Activated CD4-positive, alpha-beta T cell treated with anti-CD3 and anti-CD28 coated beads for 36 hours (primary cell): ENCODE measurements around the gene TLN1. TPM values are rescaled to one million over a fixed set of nuclear protein-coding genes. Genes with fewer than 3 reads are reported as not detected.

Experiments used
- ATAC-seq: fragments of 200-7000 bp; cut with Tn5 transposase; one replicate; pipeline ENCODE4 v1.10.0; 2021; ENCODE audit warnings: mild to moderate bottlenecking, moderate library complexity
- CTCF ChIA-PET: fragments of 350-600 bp; sonication (Branson Sonifier 250); formaldehyde crosslinking; loops from one replicate; lab custom pipeline; 2021; ENCODE audit warnings: antibody characterized with exemption; lab: Charles Lee
- POLR2A ChIA-PET: fragments of 350-600 bp; sonication (Branson Sonifier 250); formaldehyde crosslinking; loops from one replicate; lab custom pipeline; 2021; ENCODE audit warnings: antibody characterized with exemption, inconsistent platforms; lab: Charles Lee
- DNase-seq: peaks from one replicate; pipeline ENCODE4 v3.0.0-alpha.2; 2020
- H3K27ac Mint-ChIP-seq: one replicate; pipeline ENCODE4 v1.8.0; 2021; ENCODE audit warnings: mixed read lengths
- H3K27me3 Mint-ChIP-seq: one replicate; pipeline ENCODE4 v1.8.0; 2021; ENCODE audit warnings: mixed read lengths
- H3K36me3 Mint-ChIP-seq: one replicate; pipeline ENCODE4 v1.8.0; 2021; ENCODE audit warnings: low read depth, mixed read lengths
- H3K4me1 Mint-ChIP-seq: one replicate; pipeline ENCODE4 v1.8.0; 2021; ENCODE audit warnings: mixed read lengths
- H3K4me3 Mint-ChIP-seq: one replicate; pipeline ENCODE4 v1.8.0; 2021; ENCODE audit warnings: mild to moderate bottlenecking, moderate library complexity, mixed read lengths
- H3K9me3 Mint-ChIP-seq: one replicate; pipeline ENCODE4 v1.8.0; 2021; ENCODE audit warnings: low read depth, mixed read lengths
- intact Hi-C, 2 experiments: fragments of 100-400 bp; cut with DNase I in 1 of 2; cut with micrococcal nuclease in 1 of 2; formaldehyde crosslinking; loops; one replicate each; pipeline versions ENCODE4 v1.14.2 to v1.15.1; 2022 to 2024; cut with DNase I, micrococcal nuclease
- total RNA-seq, 2 experiments: library from RNA; stranded (reverse); gene quantifications; one replicate each; pipeline ENCODE4 v1.2.3, GENCODE V29; 2021

Gene TLN1
- total RNA-seq, 2 experiments from 2014 or later, result 217 to 238 TPM

GRCh38 chr9:35754264-35754663 is 22.3 kb upstream of the TLN1 start, which contains the start of gene MSMP:
Gene MSMP, minus strand, starts transcription at chr9:35754276. Its CDS starts 147 bp downstream, at chr9:35754129.
- Mint-ChIP-seq H3K4me3 (no peak within 1 kb of the TSS), H3K9me3 (no peaks in the 10 kb centered on the region), H3K27me3 (no peaks in the 10 kb centered on the region), H3K4me1 (peaks cover 33% of the 10 kb centered on the region), H3K27ac (no peak within 1 kb of the TSS), H3K36me3 (peaks cover 24% of the 10 kb centered on the region)
- CTCF ChIA-PET, result interaction anchor here (1.2 to 1.8 kb wide), 3 partner anchors 8 to 58 kb away, joined by 3 to 5 read pairs (median 4); no protein-coding TSS in a partner anchor
- intact Hi-C loops, result loop anchor here in 1 of 2 experiments (10.0 kb wide), 1 partner anchor 651 kb away; the partner anchor contains the start of gene RNF38
- POLR2A ChIA-PET, result no interaction called here
- DNase-seq (no peak), ATAC-seq (no peak)

GRCh38 chr9:35753466-35753865 is 21.5 kb upstream of the TLN1 start:
- ChIA-PET POLR2A (no interaction called here), CTCF (no interaction called here)
- DNase-seq (no peak), ATAC-seq (no peak)
- H3K27ac Mint-ChIP-seq, result no peak overlapping the region
- H3K4me1 Mint-ChIP-seq, result peaks cover 26% of the 10 kb centered on the region
- no peaks in the 10 kb centered on the region for H3K9me3 Mint-ChIP-seq
- peaks cover 19% of the 10 kb centered on the region for H3K36me3 Mint-ChIP-seq
- intact Hi-C loops, result loop anchor here in 1 of 2 experiments (10.0 kb wide), 1 partner anchor 651 kb away; the partner anchor contains the start of gene RNF38
- no peaks in the 10 kb centered on the region for H3K27me3 Mint-ChIP-seq
- no peak overlapping the region for H3K4me3 Mint-ChIP-seq

GRCh38 chr9:35750256-35750531 is 18.2 kb upstream of the TLN1 start:
- Mint-ChIP-seq H3K27me3 (no peaks in the 10 kb centered on the region), H3K27ac (peak overlapping the region; percentile 88), H3K4me3 (peak overlapping the region; percentile 93), H3K36me3 (peaks cover 19% of the 10 kb centered on the region), H3K9me3 (no peaks in the 10 kb centered on the region), H3K4me1 (peaks cover 37% of the 10 kb centered on the region)
- ChIA-PET POLR2A (interaction anchor here (1.1 to 3.3 kb wide), 2 partner anchors 18 to 48 kb away, joined by 3 to 14 read pairs; partner anchors contain the start of genes CREB3 and TLN1), CTCF (interaction anchor here (0.9 to 4.5 kb wide), 5 partner anchors 8 to 133 kb away, joined by 3 to 54 read pairs (median 5); partner anchors contain the start of genes CREB3 and TLN1)
- ATAC-seq (no peak), DNase-seq (no peak)
- intact Hi-C loops, result loop anchor here in 1 of 2 experiments (10.0 kb wide), 1 partner anchor 655 kb away; the partner anchor contains the start of gene RNF38

GRCh38 chr9:35749515-35750255 is 17.7 kb upstream of the TLN1 start:
- Mint-ChIP-seq H3K36me3 (peaks cover 21% of the 10 kb centered on the region), H3K9me3 (no peaks in the 10 kb centered on the region), H3K4me1 (peaks cover 39% of the 10 kb centered on the region), H3K27me3 (no peaks in the 10 kb centered on the region), H3K27ac (peak overlapping the region; percentile 88), H3K4me3 (peak overlapping the region; percentile 93)
- ChIA-PET POLR2A (interaction anchor here (0.6 to 3.3 kb wide), 4 partner anchors 11 to 100 kb away, joined by 3 to 14 read pairs (median 6); partner anchors contain the start of genes CREB3 and TLN1), CTCF (interaction anchor here (0.7 to 4.5 kb wide), 9 partner anchors 9 to 635 kb away, joined by 3 to 54 read pairs (median 4); partner anchors contain the start of genes CREB3, SPAG8 and TLN1)
- peak; percentile 70 for DNase-seq
- ATAC-seq, result peak; percentile 71
- intact Hi-C loops, result loop anchor here (1.0 to 10.0 kb wide), 8 partner anchors 17 to 1292 kb away; partner anchors contain the start of genes CCDC107 (in 2 of the 2), CREB3 (in 2 of the 2), RMRP (in 2 of the 2) and TLN1 (in 2 of the 2)

- peak; percentile 79 for ATAC-seq
- intact Hi-C loops, result loop anchor here (1.0 to 5.0 kb wide), 7 partner anchors 17 to 1292 kb away; partner anchors contain the start of genes CCDC107 (in 2 of the 2), CREB3 (in 2 of the 2), RMRP (in 2 of the 2) and TLN1 (in 2 of the 2)
- ChIA-PET CTCF (interaction anchor here (0.6 to 4.5 kb wide), 14 partner anchors 8 to 403 kb away, joined by 3 to 54 read pairs (median 4); partner anchors contain the start of genes CREB3, SPAG8 and TLN1), POLR2A (interaction anchor here (0.6 to 3.3 kb wide), 7 partner anchors 12 to 59 kb away, joined by 3 to 14 read pairs (median 3); partner anchors contain the start of genes CREB3 and TLN1)
- peak; percentile 83 for DNase-seq
- Mint-ChIP-seq H3K4me3 (peak within 1 kb of the TSS; percentile 93), H3K9me3 (no peaks in the 10 kb centered on the region), H3K36me3 (peaks cover 25% of the 10 kb centered on the region), H3K4me1 (peaks cover 40% of the 10 kb centered on the region), H3K27me3 (no peaks in the 10 kb centered on the region), H3K27ac (peak within 1 kb of the TSS; percentile 88)
Measured at GRCh38 chr9:35748858-35749514, 17.0 kb upstream of the TLN1 start, which contains the start of the genes GBA2 and RGP1. Gene GBA2, minus strand, starts transcription at chr9:35749228. Its CDS starts 524 bp downstream, at chr9:35748704. Gene RGP1, plus strand, starts transcription at chr9:35749287. Its CDS starts 469 bp downstream, at chr9:35749756.

GRCh38 chr9:35748242-35748857 is 16.4 kb upstream of the TLN1 start:
- ChIA-PET POLR2A (interaction anchor here (0.6 to 3.3 kb wide), 6 partner anchors 13 to 58 kb away, joined by 3 to 14 read pairs (median 4); partner anchors contain the start of genes CREB3 and TLN1), CTCF (interaction anchor here (0.6 to 4.5 kb wide), 15 partner anchors 8 to 404 kb away, joined by 3 to 54 read pairs (median 4); partner anchors contain the start of genes CREB3 and TLN1)
- ATAC-seq (no peak), DNase-seq (peak; percentile 36)
- no peaks in the 10 kb centered on the region for H3K27me3 Mint-ChIP-seq
- intact Hi-C loops, result loop anchor here (2.0 to 5.0 kb wide), 3 partner anchors 90 to 1291 kb away; partner anchors contain the start of genes CCDC107 (in 2 of the 2), RMRP (in 2 of the 2), DNAI1 (in 1 of the 2) and FAM219A (in 1 of the 2)
- H3K27ac Mint-ChIP-seq, result peak overlapping the region; percentile 39
- H3K9me3 Mint-ChIP-seq, result no peaks in the 10 kb centered on the region
- peaks cover 28% of the 10 kb centered on the region for H3K36me3 Mint-ChIP-seq
- peaks cover 40% of the 10 kb centered on the region for H3K4me1 Mint-ChIP-seq
- H3K4me3 Mint-ChIP-seq, result peak overlapping the region; percentile 81

- Mint-ChIP-seq H3K4me3 (peak overlapping the region; percentile 81), H3K9me3 (no peaks in the 10 kb centered on the region), H3K36me3 (peaks cover 24% of the 10 kb centered on the region), H3K4me1 (peaks cover 47% of the 10 kb centered on the region), H3K27ac (no peak overlapping the region), H3K27me3 (no peaks in the 10 kb centered on the region)
- intact Hi-C loops, result loop anchor here (5.0 kb wide), 2 partner anchors 89 to 1289 kb away; partner anchors contain the start of genes CCDC107 (in 1 of the 2), DNAI1 (in 1 of the 2), FAM219A (in 1 of the 2) and RMRP (in 1 of the 2)
- POLR2A ChIA-PET, result no interaction called here
- DNase-seq (no peak), ATAC-seq (no peak)
- CTCF ChIA-PET, result interaction anchor here (0.6 to 4.5 kb wide), 9 partner anchors 8 to 95 kb away, joined by 3 to 54 read pairs (median 9); partner anchors contain the start of genes CREB3 and TLN1
Measured at GRCh38 chr9:35746583-35746982, 14.6 kb upstream of the TLN1 start.

- ATAC-seq (no peak), DNase-seq (no peak)
- H3K9me3 Mint-ChIP-seq, result no peaks in the 10 kb centered on the region
- intact Hi-C loops, result loop anchor here (5.0 kb wide), 2 partner anchors 88 to 1288 kb away; partner anchors contain the start of genes CCDC107 (in 1 of the 2), DNAI1 (in 1 of the 2), FAM219A (in 1 of the 2) and RMRP (in 1 of the 2)
- POLR2A ChIA-PET, result no interaction called here
- H3K27ac Mint-ChIP-seq, result no peak overlapping the region
- H3K27me3 Mint-ChIP-seq, result no peaks in the 10 kb centered on the region
- CTCF ChIA-PET, result interaction anchor here (0.6 to 2.9 kb wide), 7 partner anchors 9 to 113 kb away, joined by 3 to 15 read pairs (median 3); partner anchors contain the start of gene CREB3
- peaks cover 19% of the 10 kb centered on the region for H3K36me3 Mint-ChIP-seq
- H3K4me1 Mint-ChIP-seq, result peaks cover 45% of the 10 kb centered on the region
- H3K4me3 Mint-ChIP-seq, result no peak overlapping the region
Measured at GRCh38 chr9:35745569-35745968, 13.6 kb upstream of the TLN1 start.

- intact Hi-C loops, result no loop called here
- Mint-ChIP-seq H3K36me3 (peaks cover 24% of the 10 kb centered on the region), H3K4me3 (no peak overlapping the region), H3K27me3 (no peaks in the 10 kb centered on the region), H3K9me3 (no peaks in the 10 kb centered on the region), H3K27ac (no peak overlapping the region), H3K4me1 (peaks cover 37% of the 10 kb centered on the region)
- POLR2A ChIA-PET, result interaction anchor here (0.6 kb wide), 1 partner anchor 23 kb away, joined by 3 read pairs; no protein-coding TSS in a partner anchor
- DNase-seq, result no peak
- CTCF ChIA-PET, result interaction anchor here (0.6 to 2.9 kb wide), 3 partner anchors 9 to 50 kb away, joined by 3 to 15 read pairs (median 3); no protein-coding TSS in a partner anchor
- ATAC-seq, result no peak
Measured at GRCh38 chr9:35743880-35744518, 12.0 kb upstream of the TLN1 start.
